NB4 (cell line): Measurements from ENCODE around the gene OLIG1.

ENCODE experiments used
- POLR2A ChIP-seq: IDR thresholded peaks from 2 replicates; pipeline ENCODE4 v1.6.1; 2011; ENCODE audit warnings: mild to moderate bottlenecking; ENCODE audit not compliant: insufficient read length; ENCODE audit errors: extremely low read depth
- TF ChIP-seq, protein P1 (sequence below): IDR thresholded peaks from one replicate; pipeline ENCODE4 v1.5.1; 2012; ENCODE audit warnings: low read depth, low read length
- TF ChIP-seq, protein P2 (sequence below): IDR thresholded peaks from 2 replicates; pipeline ENCODE4 v1.6.1; 2011; ENCODE audit warnings: low read depth, low read length

DNA sequence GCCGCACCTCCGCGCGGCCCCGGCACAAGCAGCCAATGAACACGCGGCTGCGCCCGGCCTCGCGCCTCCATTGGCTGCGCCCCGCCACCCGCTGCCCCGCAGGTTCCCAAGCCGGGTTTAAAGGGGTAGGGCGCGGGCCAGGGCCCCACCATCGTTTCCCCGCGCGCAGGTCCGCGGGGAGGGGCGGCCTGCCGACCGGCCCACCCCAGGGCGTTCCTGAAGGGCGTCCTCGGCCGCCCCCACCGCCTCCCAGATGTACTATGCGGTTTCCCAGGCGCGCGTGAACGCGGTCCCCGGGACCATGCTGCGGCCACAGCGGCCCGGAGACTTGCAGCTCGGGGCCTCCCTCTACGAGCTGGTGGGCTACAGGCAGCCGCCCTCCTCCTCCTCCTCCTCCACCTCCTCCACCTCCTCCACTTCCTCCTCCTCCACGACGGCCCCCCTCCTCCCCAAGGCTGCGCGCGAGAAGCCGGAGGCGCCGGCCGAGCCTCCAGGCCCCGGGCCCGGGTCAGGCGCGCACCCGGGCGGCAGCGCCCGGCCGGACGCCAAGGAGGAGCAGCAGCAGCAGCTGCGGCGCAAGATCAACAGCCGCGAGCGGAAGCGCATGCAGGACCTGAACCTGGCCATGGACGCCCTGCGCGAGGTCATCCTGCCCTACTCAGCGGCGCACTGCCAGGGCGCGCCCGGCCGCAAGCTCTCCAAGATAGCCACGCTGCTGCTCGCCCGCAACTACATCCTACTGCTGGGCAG, at the start of gene OLIG1:
- TF ChIP-seq POLR2A = no peak
- TF ChIP-seq, protein P1, sequence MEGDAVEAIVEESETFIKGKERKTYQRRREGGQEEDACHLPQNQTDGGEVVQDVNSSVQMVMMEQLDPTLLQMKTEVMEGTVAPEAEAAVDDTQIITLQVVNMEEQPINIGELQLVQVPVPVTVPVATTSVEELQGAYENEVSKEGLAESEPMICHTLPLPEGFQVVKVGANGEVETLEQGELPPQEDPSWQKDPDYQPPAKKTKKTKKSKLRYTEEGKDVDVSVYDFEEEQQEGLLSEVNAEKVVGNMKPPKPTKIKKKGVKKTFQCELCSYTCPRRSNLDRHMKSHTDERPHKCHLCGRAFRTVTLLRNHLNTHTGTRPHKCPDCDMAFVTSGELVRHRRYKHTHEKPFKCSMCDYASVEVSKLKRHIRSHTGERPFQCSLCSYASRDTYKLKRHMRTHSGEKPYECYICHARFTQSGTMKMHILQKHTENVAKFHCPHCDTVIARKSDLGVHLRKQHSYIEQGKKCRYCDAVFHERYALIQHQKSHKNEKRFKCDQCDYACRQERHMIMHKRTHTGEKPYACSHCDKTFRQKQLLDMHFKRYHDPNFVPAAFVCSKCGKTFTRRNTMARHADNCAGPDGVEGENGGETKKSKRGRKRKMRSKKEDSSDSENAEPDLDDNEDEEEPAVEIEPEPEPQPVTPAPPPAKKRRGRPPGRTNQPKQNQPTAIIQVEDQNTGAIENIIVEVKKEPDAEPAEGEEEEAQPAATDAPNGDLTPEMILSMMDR = no peak
- TF ChIP-seq, protein P2, sequence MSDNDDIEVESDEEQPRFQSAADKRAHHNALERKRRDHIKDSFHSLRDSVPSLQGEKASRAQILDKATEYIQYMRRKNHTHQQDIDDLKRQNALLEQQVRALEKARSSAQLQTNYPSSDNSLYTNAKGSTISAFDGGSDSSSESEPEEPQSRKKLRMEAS = no peak
